Caki2 (cell line): ENCODE data around the gene KLHL29. TPM values are rescaled to one million over a fixed set of nuclear protein-coding genes. Genes with fewer than 3 reads are reported as not detected.

Source experiments
- DNase-seq: peaks from one replicate; pipeline ENCODE4 v3.0.0-alpha.2; 2015; ENCODE audit warnings: low read depth
- in situ Hi-C: cut with HindIII; loops from 2 replicates; pipeline ENCODE4 v1.10.0; 2016; ENCODE audit warnings: low sequenced_read_pairs, low pct_unique_long_range_greater_than_20kb, mixed read lengths
- total RNA-seq: library from RNA; depleted of rRNA; stranded (reverse); fragments of >200 nt; shearing (Covaris generic); gene quantifications from 2 replicates; pipeline ENCODE4 v1.2.3, GENCODE V29; 2014; ENCODE audit warnings: low replicate concordance

Gene KLHL29
- total RNA-seq, 1 experiment from 2014 or later = 1.4 TPM

- in situ Hi-C loops = no loop called here
- no peak for DNase-seq
These were observed 231.7 kb downstream of the KLHL29 start for GRCh38 chr2:23616630-23617029.

- in situ Hi-C loops = no loop called here
- no peak for DNase-seq
These were observed 232.3 kb downstream of the KLHL29 start for GRCh38 chr2:23617167-23617810.

DNA sequence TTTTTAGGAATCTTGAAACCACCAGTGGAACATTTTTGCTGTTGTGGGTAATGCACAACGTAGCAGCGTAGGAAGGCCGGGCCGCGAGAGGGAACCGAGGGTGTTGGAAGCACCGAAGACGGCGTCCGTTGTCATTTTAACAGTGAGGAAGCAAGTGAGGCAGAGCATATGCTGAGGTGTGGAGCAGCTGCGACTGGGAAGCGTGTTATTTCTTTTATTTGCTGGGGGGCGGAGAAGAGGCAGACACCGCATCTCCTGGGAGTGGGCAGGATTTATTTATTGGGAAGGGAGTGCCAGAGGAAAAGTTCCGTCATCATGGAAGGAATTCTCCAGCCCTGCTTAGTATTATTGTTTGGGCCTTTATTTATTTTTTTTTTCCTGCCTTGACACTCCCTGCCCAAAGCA, 232.8 kb downstream of the KLHL29 start:
- DNase-seq = no peak
- in situ Hi-C loops = no loop called here

DNA sequence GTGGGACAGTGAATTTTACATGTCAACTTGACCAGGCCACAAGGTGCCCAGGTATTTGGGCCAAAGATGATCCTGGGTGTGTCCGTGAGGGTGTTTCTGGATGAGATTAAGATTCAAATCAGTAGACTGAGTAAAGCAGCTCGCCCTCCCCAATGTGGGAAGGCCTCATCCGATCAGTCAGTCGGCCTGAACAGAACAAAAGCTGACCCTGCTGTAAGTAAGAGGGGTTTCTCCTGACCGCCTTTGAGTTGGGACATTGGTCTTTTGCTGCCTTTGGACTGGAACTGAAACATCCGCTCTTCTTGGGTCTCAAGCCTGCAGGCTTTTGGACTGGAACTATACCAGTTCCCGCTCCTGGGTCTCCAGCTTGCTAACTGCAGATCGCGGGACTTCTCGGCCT, 233.3 kb downstream of the KLHL29 start:
- in situ Hi-C loops = no loop called here
- DNase-seq = no peak

GRCh38 chr2:23618794-23619530, 234.0 kb downstream of the KLHL29 start:
- no peak for DNase-seq
- in situ Hi-C loops = no loop called here

DNA sequence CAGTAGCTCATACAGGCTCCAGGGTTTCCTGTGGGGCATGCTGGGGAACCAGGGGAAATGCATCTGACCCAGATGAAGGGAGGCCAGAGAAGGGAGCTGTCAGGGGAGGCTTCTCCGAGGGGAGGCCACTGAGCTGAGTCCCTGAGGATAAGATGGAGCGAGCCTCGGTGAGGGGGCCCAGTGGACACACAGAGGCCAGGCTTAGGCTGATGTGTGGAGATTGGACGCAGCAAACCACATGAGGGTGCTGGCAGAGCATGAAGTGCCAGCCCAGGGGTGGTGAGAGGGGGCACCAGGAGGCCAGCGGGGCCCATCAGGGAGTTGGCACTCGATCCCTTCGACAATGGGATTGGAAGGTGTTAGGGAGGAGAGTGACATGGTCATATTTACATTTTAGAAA, 235.0 kb downstream of the KLHL29 start:
- in situ Hi-C loops = no loop called here
- no peak for DNase-seq

DNA sequence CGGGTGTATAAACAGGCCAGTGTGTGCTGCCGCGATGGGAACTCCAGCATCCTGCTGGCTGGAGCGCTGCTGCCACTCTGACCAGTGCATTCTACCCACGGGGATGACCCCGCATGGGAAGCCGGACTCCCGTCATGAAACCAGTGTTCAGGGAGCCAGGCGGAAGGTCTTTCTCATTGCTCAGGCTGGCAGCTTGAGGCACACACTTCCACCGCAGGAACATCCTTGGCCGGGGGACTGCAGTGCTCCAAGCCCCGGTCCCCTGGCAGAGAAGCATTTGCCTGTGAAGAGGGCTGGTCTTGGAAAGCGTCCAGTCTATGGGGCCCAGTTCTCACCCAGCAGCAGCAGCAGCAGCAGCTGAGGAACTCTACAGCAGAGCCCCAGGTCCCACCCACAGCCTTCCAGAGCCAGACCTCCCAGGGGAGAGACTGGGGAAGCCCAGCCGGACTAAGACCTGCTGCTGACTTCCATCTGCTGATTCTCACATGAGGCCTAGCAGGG, 235.9 kb downstream of the KLHL29 start:
- in situ Hi-C loops = no loop called here
- no peak for DNase-seq

DNA sequence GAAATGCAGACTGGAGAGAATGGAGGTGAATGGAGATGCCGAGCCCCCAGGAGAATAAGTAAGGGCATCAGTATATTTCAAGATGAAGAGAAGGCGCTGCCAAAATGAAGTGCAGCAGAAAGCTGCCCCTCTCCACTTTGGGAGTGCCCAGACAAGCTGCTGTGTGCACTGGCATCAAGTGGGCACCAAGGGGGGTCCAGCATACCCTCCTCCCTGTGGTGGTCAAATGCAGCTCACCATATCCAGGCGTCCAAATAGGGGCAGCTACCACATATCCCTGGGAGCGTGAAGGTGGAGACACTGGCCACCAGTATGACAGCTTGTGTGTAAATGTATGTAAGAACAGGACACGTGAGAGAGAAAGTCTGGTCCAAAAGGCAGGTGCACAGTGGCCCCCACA, 236.6 kb downstream of the KLHL29 start:
- DNase-seq = no peak
- in situ Hi-C loops = no loop called here

DNA sequence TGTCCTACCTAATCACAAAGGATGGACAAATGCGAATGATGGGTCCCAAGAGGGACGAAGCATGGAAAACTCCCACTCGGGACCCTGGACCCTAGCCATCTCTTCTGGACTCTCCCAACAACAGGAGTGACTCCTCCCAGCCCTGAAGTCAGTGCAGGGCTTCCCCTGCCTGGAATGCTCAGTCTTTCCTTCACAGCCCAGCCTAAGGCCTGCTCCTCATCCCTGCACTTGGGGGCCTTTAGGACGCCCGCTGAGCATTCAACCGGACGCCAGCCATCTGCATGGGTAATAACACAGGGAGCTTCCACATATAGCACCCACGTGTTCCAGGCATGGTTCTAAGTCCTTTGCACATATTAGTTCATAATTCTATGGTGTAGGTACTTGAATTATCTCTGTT, 237.5 kb downstream of the KLHL29 start:
- DNase-seq = no peak
- in situ Hi-C loops = no loop called here

DNA sequence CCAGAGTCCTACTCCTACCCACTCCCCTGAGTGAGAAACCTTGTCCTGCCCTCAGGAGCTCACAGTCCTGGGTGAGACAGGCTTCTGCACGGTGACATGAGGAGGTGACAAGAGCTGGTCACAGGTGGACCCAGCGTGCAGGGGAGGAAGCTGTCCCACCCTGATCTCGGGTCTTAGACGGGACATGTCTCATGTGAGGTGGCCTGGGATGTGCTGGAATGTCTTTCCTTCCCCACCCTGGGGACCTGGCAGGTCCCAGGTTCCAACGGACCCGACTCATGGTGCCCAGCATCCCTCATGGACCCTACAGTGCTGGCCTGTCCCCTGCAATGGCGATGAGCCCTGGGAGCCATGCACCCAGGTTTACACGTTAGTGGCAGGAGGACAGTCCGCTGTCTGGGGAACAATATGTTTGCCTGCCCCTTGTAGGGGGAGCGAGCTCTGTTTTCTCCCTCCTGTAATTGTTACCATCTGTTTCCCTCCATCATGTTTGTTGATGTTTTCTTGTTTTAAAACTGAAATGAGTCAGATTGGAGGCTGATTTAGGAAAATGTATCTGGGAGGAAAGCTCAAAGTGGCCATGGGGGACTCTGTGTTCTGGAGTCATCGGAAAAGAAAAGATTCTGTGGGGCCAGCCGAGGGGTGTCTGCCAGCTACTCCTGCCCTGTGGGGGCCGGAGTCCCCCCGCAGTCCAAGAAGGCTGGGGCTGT, 238.1 kb downstream of the KLHL29 start:
- in situ Hi-C loops = no loop called here
- no peak for DNase-seq

DNA sequence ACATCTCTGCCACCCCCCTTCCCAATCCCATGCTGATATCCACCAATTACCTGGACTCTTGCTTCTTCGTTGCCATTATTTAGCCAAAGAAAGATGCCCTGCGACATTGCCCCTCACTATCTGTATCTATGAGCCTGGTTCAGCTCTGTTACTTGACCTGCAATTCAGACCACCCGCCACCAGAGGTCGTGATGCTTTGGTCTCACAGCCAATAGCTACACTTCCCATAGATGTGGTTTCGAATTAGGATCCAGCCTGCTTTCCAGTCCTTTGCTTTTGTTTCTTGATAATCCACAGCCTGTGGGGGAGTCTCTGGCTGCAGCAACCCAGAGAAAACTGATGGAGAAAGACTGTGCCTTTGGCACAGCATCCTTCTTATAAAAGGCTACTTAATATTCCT, 239.4 kb downstream of the KLHL29 start:
- in situ Hi-C loops = no loop called here
- DNase-seq = no peak

- no peak for DNase-seq
- in situ Hi-C loops = no loop called here
These were observed 239.9 kb downstream of the KLHL29 start for GRCh38 chr2:23624915-23625314.

- no peak for DNase-seq
- in situ Hi-C loops = no loop called here
These were observed 240.7 kb downstream of the KLHL29 start for GRCh38 chr2:23625726-23626125.

GRCh38 chr2:23626701-23627230, 241.8 kb downstream of the KLHL29 start:
- in situ Hi-C loops = no loop called here
- DNase-seq = no peak

- DNase-seq = no peak
- in situ Hi-C loops = no loop called here
These were observed 242.4 kb downstream of the KLHL29 start for GRCh38 chr2:23627236-23628009.

DNA sequence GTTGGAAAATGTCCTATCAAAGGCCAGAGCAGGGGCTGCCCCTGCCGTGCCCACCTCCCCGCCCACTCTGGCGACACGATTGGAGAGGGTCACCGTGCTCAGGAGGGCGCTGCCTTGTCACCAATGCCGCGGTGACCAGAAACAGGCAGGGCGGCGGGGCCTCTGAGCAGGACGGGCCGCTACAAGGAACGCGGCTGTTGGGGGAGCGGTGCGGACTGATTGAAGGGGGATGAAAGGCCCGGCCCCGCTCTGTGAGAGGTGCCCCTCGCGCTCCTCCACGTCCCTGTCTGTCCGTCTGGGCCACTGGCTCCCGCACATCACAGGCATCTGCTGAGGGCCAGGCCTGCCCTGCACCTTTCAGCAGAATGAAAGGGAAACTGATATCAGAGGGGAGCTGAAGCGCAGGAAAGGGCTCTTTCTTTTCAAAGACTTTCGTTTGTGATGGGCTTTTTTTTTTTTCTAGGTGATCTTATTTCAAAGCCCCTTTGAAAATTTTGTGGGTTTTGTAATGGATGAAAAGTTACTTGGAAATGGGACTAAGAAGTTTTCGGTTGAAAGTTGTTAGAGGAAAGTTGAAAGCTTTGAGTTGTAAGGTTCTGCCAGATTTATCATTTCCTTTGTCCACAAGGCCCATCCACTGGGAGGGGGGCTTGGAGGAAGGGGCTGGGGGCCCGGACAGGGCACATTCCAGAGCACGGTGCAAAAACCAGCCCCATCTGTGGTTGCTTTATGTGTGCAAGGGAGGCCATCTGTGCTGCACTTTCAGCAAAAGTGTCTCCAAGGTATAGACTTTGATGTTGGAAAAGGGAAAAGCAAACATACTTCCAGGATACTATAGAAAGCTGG, 244.2 kb downstream of the KLHL29 start:
- DNase-seq = no peak
- in situ Hi-C loops = no loop called here

GRCh38 chr2:23629772-23630480, 244.9 kb downstream of the KLHL29 start:
- in situ Hi-C loops = no loop called here
- DNase-seq = no peak
